Measurements from ENCODE around the gene GMCL1.

GMCL1 gene, protein sequence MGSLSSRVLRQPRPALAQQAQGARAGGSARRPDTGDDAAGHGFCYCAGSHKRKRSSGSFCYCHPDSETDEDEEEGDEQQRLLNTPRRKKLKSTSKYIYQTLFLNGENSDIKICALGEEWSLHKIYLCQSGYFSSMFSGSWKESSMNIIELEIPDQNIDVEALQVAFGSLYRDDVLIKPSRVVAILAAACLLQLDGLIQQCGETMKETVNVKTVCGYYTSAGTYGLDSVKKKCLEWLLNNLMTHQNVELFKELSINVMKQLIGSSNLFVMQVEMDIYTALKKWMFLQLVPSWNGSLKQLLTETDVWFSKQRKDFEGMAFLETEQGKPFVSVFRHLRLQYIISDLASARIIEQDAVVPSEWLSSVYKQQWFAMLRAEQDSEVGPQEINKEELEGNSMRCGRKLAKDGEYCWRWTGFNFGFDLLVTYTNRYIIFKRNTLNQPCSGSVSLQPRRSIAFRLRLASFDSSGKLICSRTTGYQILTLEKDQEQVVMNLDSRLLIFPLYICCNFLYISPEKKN

DNA sequence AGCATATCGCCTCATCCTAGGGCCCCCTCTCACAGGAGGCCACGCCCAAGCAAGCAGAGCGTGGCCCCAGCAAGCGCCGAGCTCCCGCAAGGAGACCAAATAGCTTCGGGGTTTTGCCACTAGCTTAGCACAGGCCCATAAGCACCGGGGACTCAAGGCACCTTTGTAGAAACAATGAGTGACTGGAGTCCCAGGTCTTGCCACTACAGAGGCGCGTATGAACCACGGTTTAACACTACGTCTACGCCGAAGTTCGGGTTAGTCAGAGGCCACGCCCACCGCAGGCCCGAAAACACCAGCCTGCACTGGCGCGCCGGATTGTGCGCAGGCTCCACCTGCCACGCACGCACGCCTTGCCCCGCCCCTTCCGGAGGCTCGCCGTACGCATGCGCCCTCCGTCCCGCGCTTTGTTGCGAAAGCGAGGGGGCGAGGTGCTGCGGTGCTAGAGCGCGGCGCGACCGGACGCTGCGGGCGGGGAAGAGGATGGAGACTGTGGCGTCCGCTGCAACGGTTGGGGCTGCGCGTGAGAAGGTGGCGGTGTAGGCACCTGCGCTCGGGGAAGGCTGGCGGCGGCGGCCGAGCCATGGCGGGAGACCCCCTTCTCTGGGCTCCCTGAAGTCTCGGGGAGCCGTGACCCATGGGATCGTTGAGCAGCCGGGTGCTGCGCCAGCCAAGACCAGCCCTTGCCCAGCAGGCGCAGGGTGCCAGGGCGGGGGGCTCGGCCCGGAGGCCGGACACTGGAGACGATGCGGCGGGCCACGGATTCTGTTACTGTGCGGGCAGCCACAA lies at the start of gene GMCL1:
GMCL1 (plus strand) TSS at position 405 of the 789 bp plus-strand sequence; CDS start at position 638, 233 bp downstream.
- TF ChIP-seq, protein P1, sequence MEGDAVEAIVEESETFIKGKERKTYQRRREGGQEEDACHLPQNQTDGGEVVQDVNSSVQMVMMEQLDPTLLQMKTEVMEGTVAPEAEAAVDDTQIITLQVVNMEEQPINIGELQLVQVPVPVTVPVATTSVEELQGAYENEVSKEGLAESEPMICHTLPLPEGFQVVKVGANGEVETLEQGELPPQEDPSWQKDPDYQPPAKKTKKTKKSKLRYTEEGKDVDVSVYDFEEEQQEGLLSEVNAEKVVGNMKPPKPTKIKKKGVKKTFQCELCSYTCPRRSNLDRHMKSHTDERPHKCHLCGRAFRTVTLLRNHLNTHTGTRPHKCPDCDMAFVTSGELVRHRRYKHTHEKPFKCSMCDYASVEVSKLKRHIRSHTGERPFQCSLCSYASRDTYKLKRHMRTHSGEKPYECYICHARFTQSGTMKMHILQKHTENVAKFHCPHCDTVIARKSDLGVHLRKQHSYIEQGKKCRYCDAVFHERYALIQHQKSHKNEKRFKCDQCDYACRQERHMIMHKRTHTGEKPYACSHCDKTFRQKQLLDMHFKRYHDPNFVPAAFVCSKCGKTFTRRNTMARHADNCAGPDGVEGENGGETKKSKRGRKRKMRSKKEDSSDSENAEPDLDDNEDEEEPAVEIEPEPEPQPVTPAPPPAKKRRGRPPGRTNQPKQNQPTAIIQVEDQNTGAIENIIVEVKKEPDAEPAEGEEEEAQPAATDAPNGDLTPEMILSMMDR (conservative IDR thresholded peaks at IDR 0.05; ENCODE audit: low read depth) = no peak
- POLR2A ChIA-PET (ENCODE audit: low non-redundant PET) = no interaction called here
- CTCF ChIA-PET = interaction anchor here (0.7 kb wide), 1 partner anchor 105 kb away, joined by 4 read pairs; no protein-coding TSS in a partner anchor
- peak within 1 kb of the TSS; percentile 90 for H3K27ac ChIP-seq
- peak; percentile 90 for DNase-seq (ENCODE audit: low spot score)

DNA sequence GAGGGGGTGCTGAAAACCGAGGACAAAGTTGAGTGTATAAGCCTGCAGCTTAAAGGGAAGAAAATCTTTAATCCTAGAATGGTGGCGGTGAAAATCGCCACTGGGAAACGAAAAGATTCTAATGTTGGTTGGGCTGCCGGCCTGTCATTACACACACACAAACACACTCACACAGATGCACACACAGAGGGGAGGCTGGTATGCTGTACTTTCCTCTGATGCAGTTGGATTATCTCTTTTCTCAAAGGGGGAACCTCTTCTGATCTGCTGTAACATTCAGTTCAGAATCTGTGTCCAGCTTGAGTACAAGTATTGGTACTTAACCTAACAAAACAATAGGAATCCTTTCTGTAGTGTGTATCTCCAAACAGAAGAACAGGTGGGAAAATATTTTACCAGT lies 48.5 kb upstream of the GMCL1 start:
- ChIA-PET CTCF (interaction anchor here (0.6 to 1.1 kb wide), 5 partner anchors 10 to 567 kb away, joined by 3 to 4 read pairs (median 3); no protein-coding TSS in a partner anchor), POLR2A (ENCODE audit: low non-redundant PET) (no interaction called here)
- H3K27ac ChIP-seq = no peak overlapping the region
- DNase-seq (ENCODE audit: low spot score) = no peak
- TF ChIP-seq, protein P1 (conservative IDR thresholded peaks at IDR 0.05; ENCODE audit: low read depth) = no peak

DNA sequence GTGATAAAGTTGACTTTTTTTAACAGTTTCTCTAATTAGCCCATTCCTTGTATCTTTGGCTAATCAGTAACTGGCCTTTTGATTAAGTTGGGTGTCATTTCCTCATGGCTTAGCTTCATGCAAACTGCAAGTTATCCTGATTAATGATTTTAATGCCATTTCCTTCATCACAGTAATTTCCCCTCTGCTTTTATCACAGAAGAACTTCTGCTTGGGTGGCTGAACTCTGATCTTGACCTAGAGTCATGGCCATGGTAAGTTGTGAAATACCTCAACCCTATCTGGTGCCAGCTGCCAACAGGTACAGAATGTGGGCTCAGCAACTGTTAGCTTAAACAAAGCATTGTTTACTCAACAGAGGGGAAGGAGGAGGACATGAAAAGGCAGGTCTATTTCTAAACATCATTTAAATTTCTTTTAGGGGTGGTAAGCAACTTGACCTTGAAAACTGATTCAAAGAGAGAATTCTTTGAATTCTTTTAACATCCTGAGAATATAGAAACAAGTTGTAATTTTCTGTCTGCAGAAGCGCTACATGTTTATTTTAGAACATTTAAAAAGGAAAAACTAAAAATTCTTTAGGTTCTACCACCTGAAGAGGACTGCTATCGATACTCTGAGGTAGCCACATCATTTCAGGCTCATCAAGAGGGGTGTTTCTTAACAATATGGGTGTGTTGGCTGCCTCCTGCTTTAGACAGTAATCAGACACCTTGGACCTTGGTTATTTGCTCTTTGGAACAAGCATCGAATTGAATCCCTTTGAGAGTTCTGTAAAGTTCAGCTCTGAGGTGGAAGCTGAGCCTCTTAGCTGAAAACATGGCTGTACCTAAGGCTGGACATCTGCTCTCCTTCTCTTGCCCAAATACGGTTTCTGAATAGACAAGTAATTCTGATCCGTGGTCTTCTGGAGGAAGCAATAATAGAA lies 47.9 kb upstream of the GMCL1 start:
- H3K27ac ChIP-seq = no peak overlapping the region
- DNase-seq (ENCODE audit: low spot score) = no peak
- CTCF ChIA-PET = interaction anchor here (0.6 to 1.1 kb wide), 6 partner anchors 10 to 567 kb away, joined by 3 to 4 read pairs (median 3); no protein-coding TSS in a partner anchor
- POLR2A ChIA-PET (ENCODE audit: low non-redundant PET) = no interaction called here
- TF ChIP-seq, protein P1 (conservative IDR thresholded peaks at IDR 0.05; ENCODE audit: low read depth) = no peak

DNA sequence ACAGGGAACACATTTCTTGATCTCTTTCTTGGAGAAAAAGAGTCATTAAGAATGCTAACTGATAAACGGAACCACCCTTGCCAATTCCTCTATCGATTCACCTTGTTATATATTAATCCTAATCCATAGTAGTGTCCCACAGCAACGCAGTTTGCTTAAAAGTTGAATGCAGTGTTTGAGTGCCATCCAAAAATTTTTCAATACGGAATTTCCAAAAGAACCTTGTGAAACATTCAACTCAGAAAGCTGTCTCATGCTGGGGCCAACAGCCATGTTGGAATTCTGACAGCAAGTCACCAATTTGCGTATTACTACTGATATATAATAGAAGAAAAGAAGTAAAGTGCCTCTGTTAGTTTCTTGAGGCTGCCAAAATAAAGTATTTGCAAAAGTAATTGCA lies 45.2 kb upstream of the GMCL1 start:
- CTCF ChIA-PET = no interaction called here
- TF ChIP-seq, protein P1 (conservative IDR thresholded peaks at IDR 0.05; ENCODE audit: low read depth) = no peak
- POLR2A ChIA-PET (ENCODE audit: low non-redundant PET) = no interaction called here
- no peak for DNase-seq (ENCODE audit: low spot score)
- H3K27ac ChIP-seq = no peak overlapping the region

DNA sequence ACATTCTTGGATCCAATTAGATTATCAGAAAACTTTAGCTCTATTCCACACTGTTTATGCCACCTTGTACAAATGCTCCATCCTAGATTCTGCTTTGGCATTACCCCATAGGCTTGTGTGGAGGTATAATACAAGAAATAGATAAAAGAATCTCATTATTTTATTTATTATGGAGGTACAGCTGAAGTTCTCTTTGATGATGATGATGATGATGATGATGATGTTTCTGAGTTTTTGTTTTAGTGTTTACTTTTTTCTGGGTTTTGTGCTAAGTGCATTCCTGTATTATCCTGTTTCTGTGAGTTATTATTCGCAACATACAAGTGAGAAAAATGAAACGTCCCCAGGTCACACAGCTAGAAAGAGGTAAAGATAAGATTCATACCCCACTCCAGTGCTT lies 44.1 kb upstream of the GMCL1 start:
- DNase-seq (ENCODE audit: low spot score) = no peak
- ChIA-PET POLR2A (ENCODE audit: low non-redundant PET) (no interaction called here), CTCF (interaction anchor here (0.8 kb wide), 1 partner anchor 9 kb away, joined by 6 read pairs; no protein-coding TSS in a partner anchor)
- TF ChIP-seq, protein P1 (conservative IDR thresholded peaks at IDR 0.05; ENCODE audit: low read depth) = no peak
- H3K27ac ChIP-seq = no peak overlapping the region
